Measurements from ENCODE around the gene METTL1.

DNA sequence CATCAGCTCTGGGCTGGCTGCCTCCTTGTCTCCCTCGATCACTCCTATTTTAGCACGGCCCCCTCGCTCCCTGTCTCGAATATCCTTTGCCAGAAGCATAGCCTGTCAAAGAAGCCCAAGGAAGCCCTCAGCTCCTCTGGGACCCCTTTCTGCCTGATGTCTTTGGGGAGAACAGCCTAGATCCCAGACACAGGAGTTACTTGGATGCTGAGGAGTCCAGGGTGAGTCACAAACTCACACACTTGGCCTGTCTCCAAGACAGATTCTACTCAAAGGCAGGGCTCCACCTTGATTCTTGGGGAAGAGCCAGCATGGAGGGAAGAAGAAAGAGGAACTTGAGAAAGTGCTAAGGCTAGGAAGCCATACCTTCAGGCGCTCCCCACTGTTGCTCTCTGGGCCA is 38.5 kb upstream of the METTL1 start:
- TF ChIP-seq, protein P1, sequence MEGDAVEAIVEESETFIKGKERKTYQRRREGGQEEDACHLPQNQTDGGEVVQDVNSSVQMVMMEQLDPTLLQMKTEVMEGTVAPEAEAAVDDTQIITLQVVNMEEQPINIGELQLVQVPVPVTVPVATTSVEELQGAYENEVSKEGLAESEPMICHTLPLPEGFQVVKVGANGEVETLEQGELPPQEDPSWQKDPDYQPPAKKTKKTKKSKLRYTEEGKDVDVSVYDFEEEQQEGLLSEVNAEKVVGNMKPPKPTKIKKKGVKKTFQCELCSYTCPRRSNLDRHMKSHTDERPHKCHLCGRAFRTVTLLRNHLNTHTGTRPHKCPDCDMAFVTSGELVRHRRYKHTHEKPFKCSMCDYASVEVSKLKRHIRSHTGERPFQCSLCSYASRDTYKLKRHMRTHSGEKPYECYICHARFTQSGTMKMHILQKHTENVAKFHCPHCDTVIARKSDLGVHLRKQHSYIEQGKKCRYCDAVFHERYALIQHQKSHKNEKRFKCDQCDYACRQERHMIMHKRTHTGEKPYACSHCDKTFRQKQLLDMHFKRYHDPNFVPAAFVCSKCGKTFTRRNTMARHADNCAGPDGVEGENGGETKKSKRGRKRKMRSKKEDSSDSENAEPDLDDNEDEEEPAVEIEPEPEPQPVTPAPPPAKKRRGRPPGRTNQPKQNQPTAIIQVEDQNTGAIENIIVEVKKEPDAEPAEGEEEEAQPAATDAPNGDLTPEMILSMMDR (IDR thresholded peaks at IDR 0.05), result no peak
- TF ChIP-seq POLR2A (IDR thresholded peaks at IDR 0.05), result no peak
- no peak for TF ChIP-seq EP300 (IDR thresholded peaks at IDR 0.05)

Data from tibial nerve (tissue), 4 donors.